WTC11 (cell line): ENCODE data around the gene TOR1A. TPM values are rescaled to one million over a fixed set of nuclear protein-coding genes. Genes with fewer than 3 reads are reported as not detected.

Experiments
- ATAC-seq: fragments of 200-7000 bp; cut with Tn5 transposase; 2 replicates; pipeline ENCODE4 v1.10.0; 2021; ENCODE audit warnings: mild to moderate bottlenecking, moderate library complexity
- CTCF ChIA-PET: fragments of 300-600 bp; sonication (Branson Sonifier 250); formaldehyde crosslinking; loops from one replicate; lab custom pipeline; 2021; ENCODE audit warnings: antibody characterized with exemption; lab: Charles Lee
- POLR2A ChIA-PET: fragments of 350-600 bp; sonication (Branson Sonifier 250); formaldehyde crosslinking; loops from one replicate; lab custom pipeline; 2021; ENCODE audit warnings: antibody characterized with exemption; lab: Charles Lee
- DNase-seq: peaks from one replicate; pipeline ENCODE4 v3.0.0; 2021; ENCODE audit warnings: low spot score
- H3K27ac Mint-ChIP-seq: 2 replicates; pipeline ENCODE4 v1.8.0; 2021; ENCODE audit warnings: mixed read lengths
- H3K27me3 Mint-ChIP-seq: 2 replicates; pipeline ENCODE4 v1.8.0; 2021; ENCODE audit warnings: low read depth, mild to moderate bottlenecking, moderate library complexity, mixed read lengths
- H3K36me3 Mint-ChIP-seq: 2 replicates; pipeline ENCODE4 v1.8.0; 2021; ENCODE audit warnings: mixed read lengths
- H3K4me1 Mint-ChIP-seq: 2 replicates; pipeline ENCODE4 v1.8.0; 2022; ENCODE audit warnings: mixed read lengths
- H3K4me3 Mint-ChIP-seq: 2 replicates; pipeline ENCODE4 v1.8.0; 2021; ENCODE audit warnings: mild to moderate bottlenecking, moderate library complexity, mixed read lengths
- H3K9me3 Mint-ChIP-seq: 2 replicates; pipeline ENCODE4 v1.8.0; 2021; ENCODE audit warnings: mixed read lengths
- ATF6 ChIP-seq: sonication (generic); formaldehyde crosslinking; IDR thresholded peaks from 2 replicates; pipeline ENCODE4 v1.8.1; 2023; ENCODE audit warnings: mild to moderate bottlenecking, missing genetic modification reagents
- CREM ChIP-seq: sonication (generic); formaldehyde crosslinking; IDR thresholded peaks from 2 replicates; pipeline ENCODE4 v1.8.1; 2022; ENCODE audit warnings: mild to moderate bottlenecking, missing genetic modification reagents, moderate library complexity
- EMX1 ChIP-seq: fragments of 250-450 bp; sonication (Bioruptor Pico); IDR thresholded peaks from 2 replicates; pipeline ENCODE4 v1.8.0; 2021; ENCODE audit warnings: mild to moderate bottlenecking
- FOXK1 ChIP-seq: sonication (generic); formaldehyde crosslinking; IDR thresholded peaks from 2 replicates; pipeline ENCODE4 v1.8.0; 2022; ENCODE audit warnings: mild to moderate bottlenecking, moderate library complexity, missing genetic modification reagents
- FOXP1 ChIP-seq: sonication (generic); formaldehyde crosslinking; IDR thresholded peaks from 2 replicates; pipeline ENCODE4 v1.8.0; 2022; ENCODE audit warnings: missing genetic modification reagents, mild to moderate bottlenecking, moderate library complexity, borderline replicate concordance
- HMGXB4 ChIP-seq: sonication (generic); formaldehyde crosslinking; IDR thresholded peaks from 2 replicates; pipeline ENCODE4 v1.8.1; 2023; ENCODE audit warnings: mild to moderate bottlenecking, moderate library complexity, missing genetic modification reagents
- OVOL2 ChIP-seq: fragments of 250-450 bp; sonication (Bioruptor Pico); IDR thresholded peaks from 2 replicates; pipeline ENCODE4 v1.9.0; 2021; ENCODE audit warnings: mild to moderate bottlenecking, borderline replicate concordance
- PRRX2 ChIP-seq: fragments of 250-450 bp; sonication (Bioruptor Pico); IDR thresholded peaks from 2 replicates; pipeline ENCODE4 v1.8.0; 2021; ENCODE audit warnings: mild to moderate bottlenecking
- STAT6 ChIP-seq: sonication (generic); formaldehyde crosslinking; conservative IDR thresholded peaks from 2 replicates; pipeline ENCODE4 v1.8.1; 2023; ENCODE audit warnings: mild to moderate bottlenecking, low read depth, missing genetic modification reagents, moderate library complexity
- ZBTB43 ChIP-seq: sonication (generic); formaldehyde crosslinking; IDR thresholded peaks from 2 replicates; pipeline ENCODE4 v1.8.1; 2023; ENCODE audit warnings: mild to moderate bottlenecking, missing genetic modification reagents
- ZNF423 ChIP-seq: fragments of 250-450 bp; sonication (Bioruptor Pico); IDR thresholded peaks from 2 replicates; pipeline ENCODE4 v2.1.2; 2022; ENCODE audit warnings: mild to moderate bottlenecking, moderate library complexity
- ZNF532 ChIP-seq: fragments of 250-450 bp; sonication (Bioruptor Pico); IDR thresholded peaks from 2 replicates; pipeline ENCODE4 v1.9.0; 2021; ENCODE audit warnings: mild to moderate bottlenecking, borderline replicate concordance
- total RNA-seq: library from RNA; stranded (reverse); gene quantifications from 3 replicates; pipeline ENCODE4 v1.2.3, GENCODE V29; 2021

Gene TOR1A
- total RNA-seq, 1 experiment from 2014 or later = 32.7 TPM

GRCh38 chr9:129801504-129801903 lies 22.4 kb downstream of the TOR1A start:
- ATAC-seq (peak; percentile 10; the same call in 1 of the 2 replicates), DNase-seq (peak; percentile 22)
- TF ChIP-seq HMGXB4 (CRISPR knock-in tag) (no peak), OVOL2 (no peak), EMX1 (no peak), FOXP1 (no peak), FOXK1 (CRISPR knock-in tag) (no peak), ATF6 (CRISPR knock-in tag) (no peak), STAT6 (CRISPR knock-in tag) (no peak), ZNF532 (CRISPR knock-in tag) (no peak)
- H3K36me3 Mint-ChIP-seq = peaks cover 12% of the 10 kb centered on the region
- ChIA-PET CTCF (interaction anchor here (1.3 to 3.0 kb wide), 4 partner anchors 11 to 75 kb away, joined by 3 to 16 read pairs (median 6); no protein-coding TSS in a partner anchor), POLR2A (no interaction called here)
- H3K9me3 Mint-ChIP-seq = no peaks in the 10 kb centered on the region
- H3K27me3 Mint-ChIP-seq = no peaks in the 10 kb centered on the region
- peaks cover 7% of the 10 kb centered on the region for H3K4me1 Mint-ChIP-seq
- no peak overlapping the region; the same call in none of the 2 replicates for H3K27ac Mint-ChIP-seq
- H3K4me3 Mint-ChIP-seq = peak overlapping the region; percentile 37

GRCh38 chr9:129798973-129799372 lies 25.0 kb downstream of the TOR1A start:
- Mint-ChIP-seq H3K27me3 (0 out of 2 replicates have a peak, but pooled peaks cover 6% of the 10 kb centered on the region), H3K4me3 (no peak overlapping the region), H3K27ac (no peak overlapping the region), H3K4me1 (peaks cover 2% of the 10 kb centered on the region), H3K36me3 (peaks cover 1% of the 10 kb centered on the region; the same call in 1 of the 2 replicates)
- POLR2A ChIA-PET = no interaction called here
- CTCF ChIA-PET = interaction anchor here (0.8 kb wide), 1 partner anchor 9 kb away, joined by 3 read pairs; no protein-coding TSS in a partner anchor
- no peak for ATAC-seq
- no peak for TF ChIP-seq PRRX2 (CRISPR knock-in tag)
- no peak for TF ChIP-seq ZBTB43 (CRISPR knock-in tag)
- no peak for TF ChIP-seq CREM
- no peak for TF ChIP-seq ATF6 (CRISPR knock-in tag)
- TF ChIP-seq ZNF423 = no peak
- TF ChIP-seq, all 79 proteins: peak for 0
- no peaks in the 10 kb centered on the region for H3K9me3 Mint-ChIP-seq
- no peak for DNase-seq
